NCI-H2227 (cell line): Measurements from ENCODE around the gene KAZN.

Source experiments
- DNase-seq: peaks from one replicate; lab custom pipeline; 2025; ENCODE audit not compliant: unreplicated experiment; lab: John Stamatoyannopoulos, UW

KAZN gene

DNA sequence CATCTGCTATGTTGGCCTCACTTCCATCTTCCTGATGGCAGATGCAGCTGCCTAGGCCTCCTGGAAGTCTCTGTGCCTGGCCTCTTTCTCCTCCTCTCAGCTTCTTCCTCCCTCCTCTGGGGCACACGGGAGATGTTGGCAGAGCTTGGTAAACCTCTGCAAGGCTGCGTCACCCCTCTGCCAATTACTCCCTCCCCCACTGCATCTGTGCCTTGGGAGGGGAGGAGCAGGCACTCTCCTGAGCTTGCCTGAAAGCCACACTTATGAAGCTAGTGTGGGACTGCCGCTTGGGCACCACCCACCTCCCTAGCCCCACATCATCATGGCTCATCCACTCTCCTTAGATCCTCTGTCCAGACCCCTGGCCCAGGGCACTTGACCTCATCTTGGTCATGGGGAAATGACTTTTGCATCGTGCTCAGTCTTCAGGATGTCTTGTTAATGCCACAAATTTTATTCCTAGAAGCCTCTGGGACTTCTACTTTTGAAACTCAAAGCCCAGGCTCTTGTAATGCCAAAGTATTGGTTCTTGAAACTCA is 547.7 kb downstream of the KAZN start:
- peak; percentile 34 for DNase-seq

DNA sequence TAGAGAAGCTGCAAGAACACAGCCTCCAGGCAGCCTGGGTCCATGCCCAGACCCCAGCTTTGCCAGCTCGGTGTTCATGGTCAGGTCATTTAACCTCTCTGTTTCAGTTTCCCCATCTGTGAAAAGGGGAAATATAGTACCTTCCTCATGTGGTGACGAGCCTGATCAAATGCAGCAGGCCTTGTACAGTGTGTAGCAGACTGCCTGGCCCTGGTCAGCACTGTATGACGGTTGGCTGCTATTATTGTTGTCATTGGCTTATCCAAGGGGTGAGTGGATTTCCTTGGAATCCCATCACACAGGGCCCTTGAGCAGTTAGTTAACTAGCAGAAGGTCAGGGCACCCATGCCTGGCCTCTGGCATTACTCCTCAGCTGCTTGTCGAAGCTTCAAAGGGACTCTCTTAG is 548.5 kb downstream of the KAZN start:
- no peak for DNase-seq

DNA sequence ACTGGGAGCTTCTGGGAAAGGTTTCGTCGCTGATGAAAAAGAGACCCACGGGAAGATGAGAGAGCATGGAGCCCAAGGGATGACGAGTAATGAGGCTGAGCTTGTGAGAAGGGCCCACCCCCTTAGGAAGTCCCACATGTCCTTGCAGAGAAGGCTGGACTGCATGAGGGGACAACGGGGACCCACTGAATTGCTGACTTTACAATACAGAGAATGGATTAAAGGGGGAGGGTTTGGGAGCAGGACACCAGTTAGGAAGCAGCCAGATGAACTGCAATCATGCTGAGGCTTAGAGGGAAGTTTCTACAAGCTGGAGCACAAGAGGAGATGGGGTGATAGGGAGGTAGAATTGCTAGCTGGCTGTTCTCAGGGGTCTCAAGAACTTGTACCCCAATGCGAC is 549.5 kb downstream of the KAZN start:
- DNase-seq: no peak

DNA sequence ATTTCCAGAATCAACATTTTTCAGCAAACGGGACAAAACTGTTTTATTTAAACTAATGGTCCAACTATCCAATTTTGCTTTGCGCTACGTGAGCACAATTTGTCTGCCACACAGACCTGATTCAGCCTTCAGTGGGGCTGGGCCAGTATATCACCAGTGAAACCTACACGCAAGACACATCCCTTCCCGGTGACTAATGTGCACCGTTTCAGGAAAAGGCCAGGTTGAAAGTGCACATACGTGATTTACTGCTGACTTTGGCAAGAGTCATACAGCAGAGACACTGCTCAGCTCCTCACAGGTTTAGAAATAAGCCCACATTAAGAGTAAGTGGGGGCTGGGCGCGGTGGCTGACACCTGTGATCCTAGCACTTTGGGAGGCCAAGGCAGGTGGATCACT is 550.0 kb downstream of the KAZN start:
- no peak for DNase-seq

DNA sequence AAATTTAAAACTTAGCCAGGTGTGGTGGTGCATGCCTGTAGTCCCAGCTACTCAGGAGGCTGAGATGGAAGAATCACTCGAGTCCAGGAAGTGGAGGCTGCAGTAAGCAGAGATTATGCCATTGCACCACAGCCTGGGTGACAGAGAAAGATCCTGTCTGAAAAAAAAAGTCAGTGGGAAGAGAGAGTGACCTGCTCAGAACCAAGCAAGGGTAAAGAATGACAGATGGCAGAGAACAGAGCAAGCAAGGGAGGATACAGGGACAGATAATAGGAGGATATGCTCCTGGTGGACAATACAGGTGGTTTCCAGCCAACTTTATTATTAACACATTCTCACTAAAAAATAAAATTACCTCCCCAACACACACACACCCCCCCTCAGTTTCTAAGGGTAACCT is 550.5 kb downstream of the KAZN start:
- no peak for DNase-seq

DNA sequence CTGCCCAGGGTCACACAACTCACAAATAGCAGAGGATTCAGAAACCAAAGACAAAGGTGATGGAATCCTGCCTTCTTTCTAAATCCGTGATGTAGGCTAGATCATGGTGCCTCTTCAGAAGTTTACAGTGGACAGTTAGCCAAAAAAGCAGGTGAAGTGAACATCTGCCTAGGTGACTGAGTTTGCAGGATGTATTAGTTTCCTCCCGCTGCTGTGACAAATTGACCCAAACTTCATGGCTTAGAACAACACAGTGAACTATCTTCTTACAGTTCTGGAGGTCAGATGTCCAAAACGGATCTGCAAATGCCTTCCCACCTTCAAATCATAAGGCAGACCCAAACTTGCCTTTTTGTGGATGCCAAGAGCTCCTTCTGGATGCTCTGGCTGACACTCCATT is 551.9 kb downstream of the KAZN start:
- no peak for DNase-seq

DNA sequence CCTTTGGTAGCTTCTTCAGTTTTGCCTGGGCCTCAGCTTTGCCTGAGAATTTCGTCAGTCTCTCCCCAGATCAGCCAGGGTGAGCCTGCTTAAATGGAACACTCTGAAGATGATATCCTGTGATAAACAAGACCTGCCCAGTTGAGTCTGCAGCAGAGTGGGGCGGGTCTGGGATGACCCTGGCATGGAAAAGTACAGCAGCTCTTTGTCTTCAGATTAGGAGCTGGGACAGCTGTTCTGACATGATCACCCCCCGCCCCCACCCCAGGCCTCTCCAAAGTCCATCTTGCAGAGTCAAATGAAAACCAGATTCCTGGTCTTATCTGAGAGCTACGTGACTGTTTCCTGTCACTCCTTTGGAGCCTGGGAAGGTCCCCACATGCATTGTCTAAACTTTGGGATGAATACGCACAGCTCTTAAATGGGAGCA is 552.9 kb downstream of the KAZN start:
- no peak for DNase-seq

DNA sequence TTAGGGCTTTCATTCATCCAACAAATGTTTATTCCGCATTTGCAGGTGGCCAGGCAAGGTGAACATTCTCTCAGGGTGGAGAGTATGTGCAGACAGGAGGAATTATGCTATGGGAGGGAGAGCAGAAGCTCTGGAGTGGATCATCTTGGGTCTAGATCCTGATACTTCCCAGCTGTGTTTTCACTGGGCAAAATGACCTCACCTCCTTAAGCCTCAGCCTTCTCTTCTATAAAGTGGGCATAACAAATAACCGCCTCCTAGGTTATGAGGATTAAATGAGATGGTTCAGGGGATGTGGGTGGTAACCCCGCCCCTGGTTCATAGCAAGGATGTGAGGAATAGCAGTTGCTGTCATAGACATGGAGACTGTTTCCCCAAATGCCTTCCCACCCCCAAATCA is 553.4 kb downstream of the KAZN start:
- no peak for DNase-seq

DNA sequence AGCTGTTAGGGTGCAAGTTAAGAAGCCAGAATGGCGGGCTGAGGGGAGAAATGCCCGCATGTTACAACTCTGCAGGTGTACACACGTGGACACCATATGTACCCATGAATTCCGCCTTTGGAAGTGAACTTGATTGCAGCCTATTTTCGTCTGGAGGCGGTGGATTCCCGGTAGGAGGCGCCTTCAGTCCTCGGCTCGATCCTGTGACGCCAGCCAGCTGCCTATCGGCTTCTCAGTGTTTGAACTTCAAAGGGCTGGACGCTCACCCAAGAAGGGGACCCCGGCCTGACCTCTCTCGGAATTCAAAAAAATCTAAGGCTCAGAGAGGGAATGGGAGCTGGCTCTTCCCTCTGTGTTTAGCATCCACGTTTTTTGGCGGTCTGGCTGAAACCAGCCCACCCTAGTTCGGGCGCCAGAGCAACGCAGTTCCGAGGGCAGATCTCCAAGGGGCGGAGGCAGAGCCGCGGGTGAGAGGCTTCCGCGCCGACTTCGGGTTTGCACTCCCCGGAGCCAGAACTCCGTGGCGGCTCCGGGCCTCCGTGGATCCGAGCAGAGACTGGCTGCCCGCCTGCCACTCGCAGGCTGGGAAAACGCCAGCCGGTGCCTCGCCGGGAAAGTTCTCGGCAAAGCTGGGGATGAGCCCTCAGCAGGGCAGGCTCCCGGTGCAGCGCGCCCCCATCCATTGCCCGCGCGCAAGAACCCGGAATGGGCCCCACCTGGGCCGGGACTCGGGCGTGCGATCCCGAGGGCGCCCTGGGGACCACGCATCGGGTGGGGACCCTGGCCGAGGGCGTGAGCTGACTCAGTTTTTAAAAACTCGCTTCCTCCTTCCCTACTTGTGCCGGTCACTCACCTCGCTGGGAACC is 554.1 kb downstream of the KAZN start:
- peak; percentile 85 for DNase-seq

DNA sequence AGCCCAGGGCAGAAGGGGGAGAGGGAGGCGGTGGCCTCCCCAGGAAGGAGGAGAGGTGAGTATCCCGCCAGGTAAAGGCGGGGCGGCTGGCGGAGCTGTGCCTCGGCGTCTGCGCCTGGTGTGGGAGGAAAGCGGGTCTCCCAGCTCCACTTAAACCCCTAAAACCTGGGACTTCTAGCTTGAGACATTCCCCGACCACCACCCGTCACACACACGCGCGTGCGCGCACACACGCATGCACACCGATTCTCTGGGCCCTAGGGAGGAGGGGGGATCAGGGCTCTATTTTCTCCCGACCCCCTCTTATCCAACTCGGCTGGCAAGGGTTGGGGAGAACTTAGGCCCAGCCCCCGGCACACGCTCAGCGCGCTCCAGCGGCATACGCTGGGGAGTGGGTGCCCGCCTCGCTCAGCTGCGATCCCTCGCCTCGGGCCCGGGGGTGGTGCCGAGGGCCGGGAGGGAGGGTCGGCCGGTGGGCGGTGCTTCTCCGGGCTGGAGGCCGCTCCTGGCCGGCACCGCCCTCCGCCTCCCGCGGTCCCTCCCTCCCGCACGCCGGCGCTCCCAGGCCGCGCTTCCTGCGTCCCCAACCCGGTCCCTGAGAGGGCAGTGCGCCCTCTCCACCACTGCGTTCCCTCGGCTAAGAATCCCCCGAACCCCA is 554.8 kb downstream of the KAZN start, which contains the start of gene TMEM51:
Gene TMEM51 (plus strand): TSS at position 564 of the 658 bp plus-strand sequence. CDS start 61,341 bp downstream, outside the sequence.
- DNase-seq: peak; percentile 89

DNA sequence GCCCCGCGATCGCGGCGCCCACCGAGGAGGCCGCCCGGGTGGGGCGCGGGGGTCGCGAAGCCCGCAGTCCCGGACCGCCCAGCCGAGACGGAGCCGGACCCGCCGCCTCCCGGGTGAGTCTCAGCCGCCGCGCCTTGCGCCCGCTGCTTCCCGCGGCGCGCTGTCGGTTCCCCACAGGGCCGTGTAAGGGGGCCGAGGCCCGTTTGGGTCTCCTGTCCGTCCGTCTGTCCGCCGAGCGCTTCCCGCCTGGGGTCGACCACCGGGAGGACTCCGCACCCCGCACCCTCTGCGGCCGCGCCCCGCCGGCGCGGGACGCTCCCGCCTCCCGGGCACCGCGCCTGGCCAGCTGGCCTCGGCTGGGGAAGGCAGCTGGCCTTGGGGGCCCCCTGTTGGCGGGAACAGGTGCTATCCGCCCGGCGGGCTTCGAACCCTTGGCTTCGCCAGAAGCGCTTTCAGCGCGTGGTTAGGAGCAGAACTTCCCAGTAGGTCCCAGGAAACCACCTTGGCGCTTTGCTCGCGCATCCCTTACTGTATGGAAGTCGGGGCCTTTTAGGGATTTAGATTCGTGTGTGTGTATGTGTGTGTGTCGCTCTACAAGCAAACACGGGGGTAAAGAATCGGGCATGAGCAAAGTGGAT is 555.5 kb downstream of the KAZN start:
- DNase-seq: peak; percentile 79

DNA sequence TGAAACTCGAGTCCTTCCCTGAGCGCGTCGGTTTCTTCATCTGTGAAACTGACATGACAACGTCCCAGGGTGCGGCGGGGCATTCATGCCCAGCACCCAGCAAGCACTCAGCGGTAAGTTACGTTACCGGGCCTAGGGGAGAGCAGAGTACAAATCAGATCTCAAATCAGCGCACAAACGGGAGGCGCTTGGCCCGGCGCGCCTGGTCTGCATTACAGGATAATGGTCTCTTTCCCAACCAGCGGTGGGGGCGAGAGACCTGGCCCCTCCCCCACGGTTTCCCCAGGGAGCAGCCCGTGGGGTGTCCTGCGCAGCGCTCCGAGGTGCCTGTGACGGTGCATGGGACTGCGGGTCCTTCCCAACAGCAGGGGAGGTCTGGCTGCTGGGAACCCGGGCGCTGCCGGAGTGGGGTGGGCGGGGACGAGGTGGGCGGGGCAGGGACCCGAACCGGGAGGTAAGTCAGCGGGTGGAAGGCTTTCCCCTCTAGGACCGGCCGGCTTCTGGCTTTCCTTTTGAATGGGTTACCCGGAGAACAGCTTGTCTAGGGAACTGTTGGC is 556.1 kb downstream of the KAZN start:
- peak; percentile 63 for DNase-seq

DNA sequence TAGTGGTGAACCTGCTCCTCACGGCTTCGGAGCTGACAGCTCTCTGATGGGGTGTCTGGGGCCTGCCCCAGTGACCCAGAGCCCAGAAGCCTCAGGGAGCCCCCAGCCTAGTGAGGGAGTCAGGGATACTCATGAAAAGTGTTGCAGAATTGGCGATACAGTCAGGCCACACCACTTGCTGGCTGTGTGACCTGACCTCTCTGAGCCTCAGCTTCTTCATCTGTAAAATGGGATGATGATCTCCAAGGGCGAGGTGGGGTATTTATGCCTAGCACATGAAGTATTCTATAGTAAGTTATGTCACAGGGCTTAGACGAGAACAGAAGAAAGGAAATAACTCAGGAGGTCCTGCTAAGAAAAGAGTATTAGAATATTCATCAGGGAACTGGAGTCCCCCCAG is 556.7 kb downstream of the KAZN start:
- no peak for DNase-seq

DNA sequence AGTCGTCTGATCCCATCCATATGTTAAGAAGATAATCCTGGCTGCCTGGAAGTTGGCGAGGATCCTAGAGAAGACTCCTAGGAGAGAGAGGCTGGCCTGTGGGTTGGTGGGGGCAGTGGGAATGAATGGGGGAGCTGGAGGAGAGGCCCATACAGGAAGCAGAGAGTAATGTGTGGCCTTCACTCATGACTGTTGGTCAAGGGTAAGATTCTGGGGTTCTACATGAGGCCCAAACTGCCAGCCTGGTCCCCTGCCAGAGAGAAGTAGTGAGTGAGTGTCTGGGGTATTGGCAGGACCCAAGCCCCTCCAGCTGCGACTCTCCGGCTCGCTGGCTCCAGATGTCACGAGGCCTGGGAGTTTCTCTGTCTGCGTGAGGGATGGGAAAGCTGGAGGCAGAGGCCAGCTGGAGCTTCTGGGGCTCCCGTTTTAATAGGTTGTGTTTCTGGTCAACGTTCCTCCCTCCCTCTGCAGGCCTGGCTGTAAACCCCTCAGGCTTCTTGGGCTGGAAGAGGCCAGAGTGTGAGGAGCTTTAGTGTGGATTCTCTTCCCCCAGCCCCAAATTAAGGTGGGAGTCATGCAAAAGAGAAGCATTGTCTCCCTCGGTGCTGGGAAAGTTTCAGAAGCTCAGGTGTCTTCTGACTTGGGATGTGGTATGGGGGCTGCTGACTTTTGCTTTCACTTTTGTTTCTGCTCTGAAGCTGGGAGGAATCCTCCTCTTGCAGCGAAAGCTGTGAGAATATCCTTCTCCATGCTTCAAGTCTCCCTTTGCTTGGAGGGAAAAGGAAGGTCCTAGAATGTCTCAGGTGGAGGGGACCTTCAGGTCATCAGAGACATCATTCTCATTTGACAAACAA is 557.6 kb downstream of the KAZN start:
- no peak for DNase-seq

DNA sequence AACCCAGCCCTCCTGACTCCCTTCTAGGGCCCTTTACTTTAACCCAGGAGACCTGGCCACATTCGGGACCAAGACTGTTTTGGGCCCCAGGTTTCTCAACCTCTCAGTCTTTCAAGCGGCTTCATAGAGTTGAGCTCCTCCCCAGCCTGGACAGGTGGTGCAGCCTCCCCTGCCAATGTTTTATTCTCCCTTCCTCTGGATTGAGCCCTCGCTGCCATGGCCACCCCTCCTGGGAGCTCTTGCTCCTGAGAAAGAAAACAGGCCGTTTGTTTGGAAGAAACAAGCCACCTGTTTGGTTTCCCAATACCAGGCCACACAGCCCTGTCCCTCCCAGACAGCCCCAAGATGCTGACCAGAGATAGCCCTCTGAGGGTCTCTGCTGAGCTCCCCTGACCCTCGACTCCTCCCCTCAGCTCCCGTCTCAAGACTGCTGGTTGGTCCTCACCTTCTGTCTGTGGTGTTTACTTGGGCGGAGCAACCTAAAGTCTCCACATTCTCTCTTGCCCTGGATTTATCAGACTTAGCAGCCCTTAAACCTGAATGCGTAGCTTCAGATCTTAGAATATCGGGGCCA is 558.4 kb downstream of the KAZN start:
- DNase-seq: no peak

DNA sequence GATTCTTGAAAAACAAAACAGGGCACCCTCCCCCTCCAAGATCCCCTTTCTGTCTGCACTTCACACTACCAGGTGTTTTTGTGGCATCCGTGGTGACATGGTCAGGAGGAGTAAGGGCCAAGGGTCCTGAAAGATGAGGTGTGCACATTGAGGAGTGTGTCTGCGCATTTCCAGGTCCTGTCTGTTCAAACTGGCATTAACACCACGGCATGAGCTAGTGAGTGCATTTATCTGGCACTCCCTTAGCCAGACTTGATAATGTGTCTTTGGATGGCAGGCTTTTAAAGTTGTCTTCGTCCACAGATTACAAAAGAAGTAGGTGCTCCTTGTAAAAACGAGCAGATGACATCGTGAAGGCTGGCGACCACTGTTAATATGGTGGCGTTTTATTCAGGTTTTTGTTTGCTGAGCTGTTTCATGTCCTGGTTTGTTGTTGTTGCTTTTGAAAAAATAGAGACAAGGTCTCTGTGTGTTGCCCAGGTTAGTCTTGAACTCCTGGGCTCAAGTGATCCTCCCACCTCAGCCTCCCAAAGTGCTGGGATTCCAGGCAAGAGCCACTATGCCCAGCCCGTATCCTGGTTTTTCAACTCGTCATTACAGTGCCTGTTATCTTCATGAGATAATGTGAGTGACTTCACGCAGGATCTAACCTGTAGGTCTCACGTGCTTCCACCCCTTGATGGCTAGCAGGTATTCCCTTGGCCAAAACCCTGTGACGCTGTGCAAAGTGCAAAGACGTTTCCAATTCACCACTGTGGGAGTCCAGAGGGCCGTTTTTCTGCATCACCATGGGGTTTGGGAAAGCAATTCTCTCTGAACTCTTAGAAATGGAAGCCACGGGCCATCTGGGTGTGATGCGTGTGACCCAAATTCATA is 559.3 kb downstream of the KAZN start:
- no peak for DNase-seq

DNA sequence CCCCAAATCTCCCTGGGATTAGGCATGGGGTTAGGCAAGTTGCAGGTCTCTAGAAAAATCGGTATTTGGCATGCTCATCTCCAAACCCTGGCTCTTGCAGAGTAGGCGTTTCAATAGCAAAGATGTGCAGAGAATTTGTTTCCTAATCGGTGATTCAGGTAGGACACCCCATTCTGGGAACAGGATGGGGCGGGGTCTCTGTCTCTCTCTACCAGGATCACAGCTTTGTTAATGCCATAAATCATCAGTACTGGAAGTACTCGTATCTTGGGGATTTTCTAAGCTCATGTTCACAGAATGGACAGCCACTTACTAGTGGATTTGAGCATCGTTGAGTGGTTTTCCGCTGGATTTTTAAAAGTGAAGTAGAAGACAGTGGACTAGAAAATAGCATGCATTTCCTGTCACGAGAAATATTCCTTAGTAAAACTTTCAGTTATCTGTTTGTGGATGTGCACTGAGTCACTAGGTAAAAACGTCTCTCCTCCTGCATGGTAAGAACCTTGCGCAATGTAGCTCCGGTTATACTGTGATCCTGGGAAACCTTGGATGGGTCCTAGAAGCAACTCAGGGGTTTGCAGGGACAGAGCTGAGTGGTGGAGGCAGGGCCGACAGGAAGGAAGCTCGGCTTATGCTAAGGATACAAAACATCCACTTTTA is 560.2 kb downstream of the KAZN start:
- no peak for DNase-seq

DNA sequence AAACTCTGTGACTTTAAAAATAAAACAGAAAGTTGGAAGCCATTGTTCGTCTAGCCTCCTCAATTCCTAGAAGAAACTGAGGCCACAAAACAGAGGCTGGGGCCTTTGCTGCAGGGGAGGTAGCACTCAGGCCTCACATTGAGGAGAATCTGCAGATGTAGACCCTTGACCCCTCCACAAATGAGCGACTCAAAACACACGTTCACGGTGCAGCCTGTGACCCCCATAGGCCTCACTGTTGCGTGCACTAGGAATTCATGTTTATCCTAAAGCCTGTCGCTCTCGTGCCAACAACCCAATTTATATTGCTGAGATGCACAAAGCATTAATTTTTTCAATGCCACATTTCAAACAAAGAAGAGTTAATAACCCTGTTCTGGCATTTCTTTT is 560.7 kb downstream of the KAZN start:
- DNase-seq: no peak

DNA sequence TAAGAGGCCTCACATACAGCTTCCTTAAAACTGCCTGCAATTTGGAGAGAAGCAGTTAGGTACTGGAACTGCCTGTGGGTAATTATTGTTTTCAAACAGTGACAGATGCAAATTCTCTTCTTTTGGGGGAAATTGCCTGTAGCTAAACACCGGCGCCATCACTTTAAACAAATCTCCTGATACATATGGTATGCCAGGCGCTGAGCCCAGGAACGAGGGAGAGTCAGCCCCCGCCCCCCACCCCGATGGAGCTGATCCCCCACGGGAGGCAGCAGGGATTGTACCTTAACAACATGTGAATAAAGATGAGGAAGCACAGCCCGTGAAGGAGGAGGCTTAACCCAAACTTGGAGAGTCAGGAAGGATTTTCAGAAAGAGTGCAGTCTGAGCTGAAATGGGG is 562.1 kb downstream of the KAZN start:
- DNase-seq: no peak
